Left forelimb (tissue), 1 donor: ENCODE measurements around the gene FAM114A2.
"Not testable (repeated sequence)": the region's sequence is repeated elsewhere in the genome, so short reads cannot be mapped to it uniquely, and the experiment has no call there.

ENCODE experiments used
- DNase-seq: peaks from one replicate; pipeline ENCODE4 v3.0.0-alpha.2; 2018; ENCODE audit warnings: low spot score

The FAM114A2 gene

GRCh38 chr5:154047324-154047723 lies 8.6 kb upstream of the FAM114A2 start:
- no peak for DNase-seq

GRCh38 chr5:154046486-154046885 lies 7.8 kb upstream of the FAM114A2 start:
- DNase-seq = no peak

GRCh38 chr5:154044581-154044980 lies 5.9 kb upstream of the FAM114A2 start:
- no peak for DNase-seq

- no peak for DNase-seq
Observed at GRCh38 chr5:154044099-154044498, 5.4 kb upstream of the FAM114A2 start.

- DNase-seq = no peak
Observed at GRCh38 chr5:154042766-154043165, 4.1 kb upstream of the FAM114A2 start.

GRCh38 chr5:154039458-154039829 lies 734 bp upstream of the FAM114A2 start:
- DNase-seq = no peak

GRCh38 chr5:154038261-154038706 lies 426 bp downstream of the FAM114A2 start:
- DNase-seq = no peak

GRCh38 chr5:154034944-154035343 lies 3.8 kb downstream of the FAM114A2 start:
- no peak for DNase-seq

GRCh38 chr5:154031937-154032489 lies 6.7 kb downstream of the FAM114A2 start:
- no peak for DNase-seq

GRCh38 chr5:154025951-154026350 lies 12.8 kb downstream of the FAM114A2 start:
- DNase-seq = no peak

- DNase-seq = not testable (repeated sequence)
Observed at GRCh38 chr5:154018919-154019318, 19.8 kb downstream of the FAM114A2 start.

- no peak for DNase-seq
Observed at GRCh38 chr5:154015071-154015693, 23.5 kb downstream of the FAM114A2 start.

- DNase-seq = no peak
Observed at GRCh38 chr5:154010660-154011059, 28.1 kb downstream of the FAM114A2 start.

GRCh38 chr5:154005648-154006047 lies 33.1 kb downstream of the FAM114A2 start:
- no peak for DNase-seq

- no peak for DNase-seq
Observed at GRCh38 chr5:154002511-154003020, 36.1 kb downstream of the FAM114A2 start.

GRCh38 chr5:154002093-154002492 lies 36.6 kb downstream of the FAM114A2 start:
- DNase-seq = no peak

- no peak for DNase-seq
Observed at GRCh38 chr5:154000703-154001102, 38.0 kb downstream of the FAM114A2 start.

GRCh38 chr5:153999995-154000394 lies 38.7 kb downstream of the FAM114A2 start:
- DNase-seq = no peak

GRCh38 chr5:153998768-153999167 lies 39.9 kb downstream of the FAM114A2 start:
- DNase-seq = no peak

GRCh38 chr5:153998010-153998409 lies 40.7 kb downstream of the FAM114A2 start:
- DNase-seq = no peak

- no peak for DNase-seq
Observed at GRCh38 chr5:153991168-153991567, 47.5 kb downstream of the FAM114A2 start.

- no peak for DNase-seq
Observed at GRCh38 chr5:153988510-153988909, 50.2 kb downstream of the FAM114A2 start.

GRCh38 chr5:153987301-153987700 lies 51.4 kb downstream of the FAM114A2 start:
- no peak for DNase-seq

- DNase-seq = no peak
Observed at GRCh38 chr5:153985498-153985897, 53.2 kb downstream of the FAM114A2 start.
